Measurements from ENCODE around the gene ZNF276.
"Not testable (repeated sequence)": the region's sequence is repeated elsewhere in the genome, so short reads cannot be mapped to it uniquely, and the experiment has no call there.

Gene ZNF276

DNA sequence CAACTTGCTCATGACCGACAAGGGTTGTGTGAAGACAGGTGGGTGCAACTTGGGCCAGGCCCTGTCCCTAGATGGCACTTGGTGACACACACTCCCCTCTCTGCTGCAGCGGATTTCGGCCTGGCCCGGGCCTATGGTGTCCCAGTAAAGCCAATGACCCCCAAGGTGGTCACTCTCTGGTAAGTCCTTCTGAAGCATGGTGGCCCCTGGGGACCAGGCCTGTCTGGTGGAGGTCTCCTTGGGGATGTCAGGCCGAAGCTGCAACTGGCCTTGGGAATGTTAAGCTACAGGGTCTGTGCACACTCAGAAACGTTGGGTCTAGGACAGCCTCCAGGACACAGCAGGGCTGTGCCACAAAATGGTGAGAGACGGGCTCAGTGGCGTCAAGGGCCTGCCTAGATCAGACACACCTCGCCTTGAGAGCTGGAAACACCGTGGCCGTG, 28.0 kb upstream of the ZNF276 start:
- TF ChIP-seq, protein P1, sequence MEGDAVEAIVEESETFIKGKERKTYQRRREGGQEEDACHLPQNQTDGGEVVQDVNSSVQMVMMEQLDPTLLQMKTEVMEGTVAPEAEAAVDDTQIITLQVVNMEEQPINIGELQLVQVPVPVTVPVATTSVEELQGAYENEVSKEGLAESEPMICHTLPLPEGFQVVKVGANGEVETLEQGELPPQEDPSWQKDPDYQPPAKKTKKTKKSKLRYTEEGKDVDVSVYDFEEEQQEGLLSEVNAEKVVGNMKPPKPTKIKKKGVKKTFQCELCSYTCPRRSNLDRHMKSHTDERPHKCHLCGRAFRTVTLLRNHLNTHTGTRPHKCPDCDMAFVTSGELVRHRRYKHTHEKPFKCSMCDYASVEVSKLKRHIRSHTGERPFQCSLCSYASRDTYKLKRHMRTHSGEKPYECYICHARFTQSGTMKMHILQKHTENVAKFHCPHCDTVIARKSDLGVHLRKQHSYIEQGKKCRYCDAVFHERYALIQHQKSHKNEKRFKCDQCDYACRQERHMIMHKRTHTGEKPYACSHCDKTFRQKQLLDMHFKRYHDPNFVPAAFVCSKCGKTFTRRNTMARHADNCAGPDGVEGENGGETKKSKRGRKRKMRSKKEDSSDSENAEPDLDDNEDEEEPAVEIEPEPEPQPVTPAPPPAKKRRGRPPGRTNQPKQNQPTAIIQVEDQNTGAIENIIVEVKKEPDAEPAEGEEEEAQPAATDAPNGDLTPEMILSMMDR (IDR thresholded peaks at IDR 0.05; ENCODE audit: insufficient read depth, missing control alignments): no peak
- FAIRE-seq (no peak), DNase-seq (ENCODE audit: insufficient read length, low spot score) (no peak)

DNA sequence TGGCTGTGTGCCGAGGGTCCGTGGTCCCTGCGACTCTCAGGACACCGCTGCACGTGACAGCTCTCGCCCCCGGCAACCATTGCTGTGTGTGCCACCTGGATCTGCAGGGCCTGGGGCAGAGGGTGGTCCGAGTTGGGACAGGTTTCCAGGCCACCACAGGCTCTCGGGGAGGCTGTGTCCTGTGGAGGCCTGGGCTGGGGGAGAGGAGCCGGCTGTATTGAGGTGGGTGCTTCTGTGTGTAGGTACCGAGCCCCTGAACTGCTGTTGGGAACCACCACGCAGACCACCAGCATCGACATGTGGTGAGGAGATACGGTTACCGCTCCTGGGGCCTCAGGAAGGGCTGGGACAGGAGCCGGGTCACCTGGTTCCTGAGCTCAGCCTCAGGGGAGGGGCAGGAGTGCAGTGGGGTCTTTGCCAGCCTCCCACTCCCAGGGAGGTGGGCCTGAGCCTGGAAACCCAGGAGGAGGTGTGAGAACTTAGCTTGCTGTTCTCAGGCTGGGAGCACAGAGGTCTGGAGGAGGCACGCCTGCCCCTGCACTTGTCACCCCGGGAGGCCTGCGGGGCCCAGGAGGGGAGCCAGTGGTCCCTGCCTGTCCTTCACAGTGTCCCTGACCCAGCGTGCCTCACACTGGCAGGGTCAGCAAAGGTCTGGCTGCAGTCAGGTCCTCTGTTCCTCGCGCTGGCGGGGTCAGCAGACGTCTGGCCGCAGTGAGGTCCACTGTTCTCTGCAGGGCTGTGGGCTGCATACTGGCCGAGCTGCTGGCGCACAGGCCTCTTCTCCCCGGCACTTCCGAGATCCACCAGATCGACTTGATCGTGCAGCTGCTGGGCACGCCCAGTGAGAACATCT, 27.2 kb upstream of the ZNF276 start:
- no peak for DNase-seq (ENCODE audit: insufficient read length, low spot score)
- TF ChIP-seq, protein P1 (IDR thresholded peaks at IDR 0.05; ENCODE audit: insufficient read depth, missing control alignments): no peak
- no peak for FAIRE-seq

DNA sequence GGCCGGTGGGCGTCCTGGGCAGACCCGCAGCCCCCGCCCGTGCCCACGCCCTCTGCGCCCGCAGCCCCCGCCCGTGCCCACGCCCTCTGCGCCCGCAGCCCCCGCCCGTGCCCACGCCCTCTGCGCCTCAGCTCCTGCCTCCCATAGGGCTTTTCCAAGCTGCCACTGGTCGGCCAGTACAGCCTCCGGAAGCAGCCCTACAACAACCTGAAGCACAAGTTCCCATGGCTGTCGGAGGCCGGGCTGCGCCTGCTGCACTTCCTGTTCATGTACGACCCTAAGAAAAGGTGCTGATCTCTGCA, 26.6 kb upstream of the ZNF276 start:
- FAIRE-seq; DNase-seq (ENCODE audit: insufficient read length, low spot score): not testable (repeated sequence)

DNA sequence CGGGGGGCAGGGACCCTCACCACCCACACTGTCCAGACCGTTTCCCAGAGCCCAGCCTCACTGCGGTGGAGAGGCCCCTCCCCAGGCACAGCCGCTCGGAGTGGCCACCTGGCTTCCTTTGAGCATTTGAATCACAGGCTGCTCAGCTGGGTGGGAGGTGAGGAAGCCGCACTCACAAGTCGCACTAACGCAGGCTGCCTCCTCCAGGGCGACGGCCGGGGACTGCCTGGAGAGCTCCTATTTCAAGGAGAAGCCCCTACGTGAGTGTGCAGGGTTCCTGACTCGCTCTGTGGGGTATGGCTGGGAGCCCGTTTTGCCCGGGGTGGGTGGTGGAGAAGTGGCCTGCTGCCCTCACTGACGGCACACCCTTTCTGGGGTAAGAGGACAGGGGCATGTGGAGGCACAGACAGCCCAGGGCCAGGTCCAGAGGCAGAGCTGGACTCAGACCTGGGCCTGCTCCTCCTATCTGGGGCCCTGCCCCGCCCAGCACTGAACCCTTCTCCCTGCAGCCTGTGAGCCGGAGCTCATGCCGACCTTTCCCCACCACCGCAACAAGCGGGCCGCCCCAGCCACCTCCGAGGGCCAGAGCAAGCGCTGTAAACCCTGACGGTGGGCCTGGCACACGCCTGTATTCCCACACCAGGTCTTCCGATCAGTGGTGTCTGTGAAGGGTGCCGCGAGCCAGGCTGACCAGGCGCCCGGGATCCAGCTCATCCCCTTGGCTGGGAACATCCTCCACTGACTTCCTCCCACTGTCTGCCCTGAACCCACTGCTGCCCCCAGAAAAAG, 26.1 kb upstream of the ZNF276 start:
- TF ChIP-seq, protein P1 (IDR thresholded peaks at IDR 0.05; ENCODE audit: insufficient read depth, missing control alignments): no peak
- FAIRE-seq (no peak), DNase-seq (ENCODE audit: insufficient read length, low spot score) (no peak)

DNA sequence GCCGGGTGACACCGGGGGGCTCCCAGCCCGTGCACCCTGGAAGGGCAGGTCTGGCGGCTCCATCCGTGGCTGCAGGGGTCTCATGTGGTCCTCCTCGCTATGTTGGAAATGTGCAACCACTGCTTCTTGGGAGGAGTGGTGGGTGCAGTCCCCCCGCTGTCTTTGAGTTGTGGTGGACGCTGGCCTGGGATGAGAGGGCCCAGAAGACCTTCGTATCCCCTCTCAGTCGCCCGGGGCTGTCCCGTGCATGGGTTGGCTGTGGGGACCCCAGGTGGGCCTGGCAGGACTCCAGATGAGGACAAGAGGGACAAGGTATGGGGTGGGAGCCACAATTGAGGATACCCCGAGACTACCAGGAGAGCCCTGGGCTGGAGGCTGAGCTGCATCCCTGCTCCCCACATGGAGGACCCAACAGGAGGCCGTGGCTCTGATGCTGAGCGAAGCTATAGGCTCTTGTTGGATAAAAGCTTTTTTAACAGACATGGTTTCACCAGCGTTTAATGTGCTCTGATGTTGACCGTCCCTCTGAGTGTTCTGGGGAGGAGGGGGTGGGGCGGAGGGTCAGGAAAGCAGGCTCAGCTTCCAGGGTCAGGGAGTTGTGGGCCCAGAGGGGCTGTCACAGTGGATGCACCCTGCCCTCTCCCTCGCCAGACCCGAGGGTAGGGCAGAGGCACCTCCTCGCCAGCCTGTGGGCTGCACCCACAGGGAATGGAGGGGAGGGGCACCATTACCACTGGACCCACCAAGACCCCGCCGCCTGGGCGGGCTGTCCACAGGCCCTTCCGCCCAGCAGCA, 25.3 kb upstream of the ZNF276 start:
- TF ChIP-seq, protein P1 (IDR thresholded peaks at IDR 0.05; ENCODE audit: insufficient read depth, missing control alignments): no peak
- FAIRE-seq (no peak), DNase-seq (ENCODE audit: insufficient read length, low spot score) (no peak)

DNA sequence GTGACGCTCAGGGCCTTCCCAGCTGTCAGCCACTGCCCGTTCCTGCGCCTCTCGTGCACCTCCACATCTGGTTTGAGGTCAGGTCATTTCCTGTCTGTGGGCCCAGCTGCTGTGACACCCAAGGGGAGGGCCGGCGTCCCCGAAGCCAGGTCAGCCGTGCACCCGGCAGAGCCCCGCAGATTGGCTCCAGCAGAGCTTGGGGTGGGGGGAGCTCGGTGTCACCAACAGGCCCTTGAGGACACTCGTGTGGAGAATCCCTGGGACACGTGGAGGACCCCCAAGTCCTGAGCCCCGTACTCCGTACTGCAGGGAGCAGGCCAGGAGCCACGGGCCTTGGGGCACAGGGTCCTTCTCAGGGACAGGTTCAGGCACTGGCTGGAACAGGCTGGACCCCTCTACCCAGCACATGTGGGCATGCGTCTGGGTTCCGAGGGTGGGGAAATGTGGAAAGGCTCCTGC, 24.6 kb upstream of the ZNF276 start:
- TF ChIP-seq, protein P1 (IDR thresholded peaks at IDR 0.05; ENCODE audit: insufficient read depth, missing control alignments): no peak
- FAIRE-seq: no peak
- DNase-seq (ENCODE audit: insufficient read length, low spot score): no peak

DNA sequence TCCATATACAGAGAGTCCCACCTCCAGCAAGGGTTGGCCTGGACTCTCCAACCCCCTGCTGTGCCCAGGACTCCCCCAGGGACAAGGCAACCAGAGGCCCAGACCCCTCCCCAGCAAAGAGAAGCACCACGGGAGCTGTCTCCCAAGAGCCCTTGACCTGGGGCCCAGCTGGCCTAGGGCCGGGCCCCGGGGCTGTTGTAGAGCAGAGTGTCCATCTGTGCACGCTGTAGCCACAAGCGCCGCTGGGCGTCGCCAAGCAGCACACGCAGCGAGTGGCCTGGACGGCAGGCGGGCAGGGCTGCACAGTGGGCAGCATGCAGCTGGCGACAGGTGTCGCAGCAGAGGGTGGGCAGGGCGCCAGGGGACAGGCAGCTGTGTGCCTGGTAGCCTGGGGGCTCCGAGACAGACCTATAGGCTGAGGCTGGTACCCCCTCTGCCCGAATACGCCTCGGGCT, 24.1 kb upstream of the ZNF276 start:
- no peak for FAIRE-seq
- TF ChIP-seq, protein P1 (IDR thresholded peaks at IDR 0.05; ENCODE audit: insufficient read depth, missing control alignments): no peak
- no peak for DNase-seq (ENCODE audit: insufficient read length, low spot score)
